HG02970 (cell line): ENCODE results near the gene PAOX.
"Not testable (repeated sequence)": the region's sequence is repeated elsewhere in the genome, so short reads cannot be mapped to it uniquely, and the experiment has no call there.

Source experiments
- ATAC-seq: cut with Tn5 transposase; IDR thresholded peaks from one replicate; pipeline ENCODE4 v1.9.1; 2021; ENCODE audit warnings: mild to moderate bottlenecking, moderate library complexity, moderate number of reproducible peaks; ENCODE audit not compliant: unreplicated experiment, low FRiP score

Gene PAOX

DNA sequence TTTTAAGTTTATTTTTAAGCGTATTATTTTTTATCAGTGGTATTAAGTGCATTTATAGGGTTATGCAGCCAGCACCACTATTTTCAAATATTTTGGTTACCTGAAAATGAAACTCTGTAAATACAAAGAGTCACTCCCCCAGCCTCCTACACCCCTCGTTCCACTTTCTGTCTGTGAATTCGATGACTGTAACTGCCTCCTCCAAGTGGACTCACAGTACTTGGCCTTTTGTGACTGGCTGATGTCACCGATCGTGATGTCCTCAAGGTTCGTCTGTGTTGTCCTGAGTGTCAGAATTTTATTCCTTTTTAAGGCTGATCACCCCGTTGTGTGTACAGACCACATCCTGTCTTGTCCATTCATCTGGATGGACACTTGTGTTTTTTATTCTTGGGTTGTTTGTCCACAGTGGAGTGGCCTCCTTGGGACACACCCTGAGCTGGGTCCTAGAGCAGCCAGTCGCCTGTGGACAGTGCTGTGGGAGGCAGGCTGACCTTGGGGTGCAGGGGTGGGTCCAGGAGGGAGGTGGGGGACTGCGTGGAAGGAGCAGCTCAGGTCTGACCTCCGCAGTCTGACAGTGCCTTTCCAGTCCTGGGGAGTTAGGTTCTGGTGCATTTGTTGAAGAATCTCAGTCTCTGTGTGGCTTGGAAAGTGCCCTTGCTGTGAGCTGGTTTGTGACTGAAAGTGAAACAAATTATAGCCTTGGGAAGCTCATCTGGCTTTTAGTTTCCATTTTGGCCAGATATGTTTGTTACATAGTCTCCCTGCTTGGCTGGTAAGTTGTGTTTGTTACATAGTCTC lies 21.8 kb downstream of the PAOX start:
- no peak for ATAC-seq

- ATAC-seq = no peak
These were observed 22.4 kb downstream of the PAOX start for GRCh38 chr10:133401500-133401899.

DNA sequence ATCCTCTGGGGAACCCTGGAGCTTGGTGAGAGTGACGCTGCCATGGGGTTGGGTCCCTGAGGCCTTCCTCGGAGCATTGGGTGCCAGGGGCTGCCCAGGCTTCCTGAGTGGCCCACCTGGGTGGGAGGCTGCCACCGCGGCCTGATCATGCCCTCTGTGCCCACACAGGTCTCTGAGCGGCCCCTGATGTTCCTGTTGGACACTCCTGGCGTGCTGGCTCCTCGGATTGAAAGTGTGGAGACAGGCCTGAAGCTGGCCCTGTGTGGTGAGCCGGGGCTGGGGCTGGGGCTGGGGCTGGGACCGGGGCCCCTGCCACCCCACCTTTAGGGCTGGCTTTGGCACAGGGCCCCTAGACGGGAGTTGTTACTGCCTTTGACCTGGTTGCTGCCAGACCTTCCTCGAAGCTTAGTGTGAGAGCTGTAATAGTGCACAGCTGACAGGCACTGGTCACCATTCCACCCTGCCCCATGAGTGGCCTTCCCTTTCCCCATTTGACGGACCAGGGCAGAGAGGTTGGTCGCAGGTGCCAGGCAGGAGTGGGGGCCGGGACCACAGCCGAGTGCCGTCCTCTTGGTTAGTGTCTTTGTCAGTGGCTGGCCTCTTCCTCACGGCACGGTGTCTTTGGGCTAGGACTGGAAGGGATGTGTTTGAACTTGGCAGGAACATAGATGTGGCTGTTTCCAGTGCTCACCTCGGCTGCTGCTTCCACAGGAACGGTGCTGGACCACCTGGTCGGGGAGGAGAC lies 23.1 kb downstream of the PAOX start:
- no peak for ATAC-seq

DNA sequence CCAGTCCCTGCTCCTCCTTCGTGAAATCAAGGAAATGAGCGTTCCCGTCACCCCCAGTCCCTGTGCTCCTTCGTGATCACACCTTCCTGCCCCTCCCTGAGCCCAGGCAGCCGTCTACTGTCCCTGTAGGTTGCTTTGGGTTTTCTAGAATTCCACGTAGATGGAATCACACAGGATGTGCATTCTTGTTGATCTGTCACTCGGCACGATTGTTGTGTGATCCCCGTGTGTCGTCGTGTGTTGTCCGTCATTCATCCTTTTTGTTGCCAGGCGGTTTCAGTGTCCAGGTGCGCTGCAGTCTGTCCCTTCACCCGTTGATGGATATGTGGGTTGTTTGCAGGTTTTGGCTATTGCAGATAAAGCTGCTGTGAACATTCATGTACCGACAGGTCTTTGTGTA lies 24.3 kb downstream of the PAOX start:
- ATAC-seq = no peak

DNA sequence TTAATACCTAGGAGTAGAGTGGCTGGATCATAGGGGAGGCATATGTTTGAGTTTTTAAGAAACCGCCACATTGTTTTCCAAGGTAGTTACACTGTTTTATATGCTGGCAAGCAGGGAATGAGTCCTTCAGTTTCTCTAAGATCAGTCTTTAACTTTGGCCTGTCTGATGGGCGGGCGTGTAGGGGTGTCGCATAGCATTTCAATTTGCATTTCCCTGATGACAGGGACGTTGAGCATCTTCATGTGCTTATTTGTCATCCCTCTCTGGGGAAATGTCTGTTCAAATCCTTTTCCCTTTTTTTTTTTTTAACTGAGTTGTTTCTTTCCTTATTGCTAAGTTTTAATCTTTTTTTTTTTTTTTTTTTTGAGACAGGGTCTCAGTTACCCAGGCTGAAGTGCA lies 24.7 kb downstream of the PAOX start:
- no peak for ATAC-seq

GRCh38 chr10:133405272-133405671 lies 26.2 kb downstream of the PAOX start:
- no peak for ATAC-seq

DNA sequence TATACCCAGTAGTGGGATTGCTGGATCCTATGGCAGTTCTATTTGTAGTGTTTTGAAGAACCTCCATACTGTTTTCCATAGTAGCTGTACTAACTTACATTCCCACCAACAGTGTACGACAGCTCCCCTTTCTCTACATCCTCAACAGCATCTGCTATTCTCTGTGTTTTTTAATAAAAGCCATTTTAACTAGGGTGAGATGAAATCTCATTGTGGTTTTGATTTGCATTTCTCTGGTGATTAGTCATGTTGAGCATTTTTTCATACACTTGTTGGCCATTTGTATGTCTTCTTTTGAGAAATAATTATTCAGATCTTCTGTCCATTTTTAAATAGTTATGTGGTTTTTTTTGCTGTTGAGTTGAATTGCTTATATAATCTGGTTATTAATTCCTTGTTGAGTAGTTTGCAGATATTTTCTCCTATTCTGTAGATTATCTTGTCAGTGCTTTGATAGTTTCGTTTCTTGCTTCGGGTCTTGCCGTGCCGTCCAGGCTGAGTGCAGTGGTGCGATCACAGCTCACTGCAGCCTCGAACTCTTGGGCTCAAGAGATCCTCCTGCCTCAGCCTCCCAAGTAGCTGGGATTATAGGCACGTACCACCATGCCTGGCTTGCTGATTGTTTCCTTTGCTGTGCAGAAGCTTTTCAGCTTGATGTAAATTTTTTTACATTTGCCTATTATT lies 26.9 kb downstream of the PAOX start:
- no peak for ATAC-seq

DNA sequence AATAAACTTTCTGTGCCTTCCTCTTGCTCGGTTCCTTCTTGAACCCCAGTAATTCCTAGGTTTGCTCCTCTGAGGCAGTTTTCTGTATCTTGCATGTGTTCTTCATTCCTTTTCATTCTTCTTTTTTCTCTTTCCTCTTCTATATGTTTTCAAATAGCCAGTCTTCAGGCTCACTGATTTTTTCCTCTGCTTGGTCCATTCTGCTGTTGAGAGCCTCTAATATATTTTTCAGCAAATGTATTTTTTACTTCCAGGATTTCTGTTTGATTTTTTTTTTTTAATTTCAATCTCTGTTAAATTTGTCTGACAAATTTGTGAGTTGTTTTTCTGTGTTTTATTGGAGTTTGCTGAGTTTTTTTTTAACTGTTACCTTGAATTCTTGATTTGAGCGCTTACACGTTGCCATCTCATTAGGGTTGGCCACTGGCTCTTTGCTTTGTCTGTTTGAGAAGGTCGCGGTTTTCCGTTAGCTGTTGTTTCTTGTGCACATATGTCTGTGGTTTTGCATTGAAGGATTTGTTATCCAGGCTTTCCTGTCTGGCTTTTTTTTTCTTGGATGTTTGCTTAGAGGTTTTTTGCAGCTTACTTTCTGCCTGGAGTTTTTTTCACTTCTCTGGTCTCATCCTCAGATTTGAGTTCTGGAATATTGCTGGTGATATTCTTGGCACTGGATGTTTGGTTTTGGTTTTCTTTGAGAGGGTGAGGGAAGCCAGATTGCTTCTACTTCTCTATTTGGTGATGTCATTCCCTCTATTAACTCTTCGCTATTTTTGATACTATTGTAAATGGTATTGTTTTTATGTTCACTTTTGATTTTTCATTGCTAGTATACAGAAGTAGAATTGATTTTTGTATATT lies 32.7 kb downstream of the PAOX start:
- no peak for ATAC-seq

GRCh38 chr10:133412381-133412711 lies 33.3 kb downstream of the PAOX start:
- no peak for ATAC-seq

DNA sequence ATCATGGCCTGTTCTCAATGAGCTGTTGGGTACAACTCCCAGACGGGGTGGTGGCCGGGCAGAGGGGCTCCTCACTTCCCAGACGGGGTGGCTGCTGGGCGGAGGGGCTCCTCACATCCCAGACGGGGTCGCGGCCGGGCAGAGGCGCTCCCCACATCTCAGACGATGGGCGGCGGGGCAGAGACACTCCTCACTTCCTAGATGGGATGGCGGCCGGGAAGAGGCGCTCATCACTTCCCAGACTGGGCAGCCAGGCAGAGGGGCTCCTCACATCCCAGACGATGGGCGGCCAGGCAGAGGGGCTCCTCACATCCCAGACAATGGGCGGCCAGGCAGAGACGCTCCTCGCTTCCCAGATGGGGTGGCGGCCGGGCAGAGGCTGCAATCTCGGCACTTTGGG lies 35.3 kb downstream of the PAOX start:
- ATAC-seq = not testable (repeated sequence)

DNA sequence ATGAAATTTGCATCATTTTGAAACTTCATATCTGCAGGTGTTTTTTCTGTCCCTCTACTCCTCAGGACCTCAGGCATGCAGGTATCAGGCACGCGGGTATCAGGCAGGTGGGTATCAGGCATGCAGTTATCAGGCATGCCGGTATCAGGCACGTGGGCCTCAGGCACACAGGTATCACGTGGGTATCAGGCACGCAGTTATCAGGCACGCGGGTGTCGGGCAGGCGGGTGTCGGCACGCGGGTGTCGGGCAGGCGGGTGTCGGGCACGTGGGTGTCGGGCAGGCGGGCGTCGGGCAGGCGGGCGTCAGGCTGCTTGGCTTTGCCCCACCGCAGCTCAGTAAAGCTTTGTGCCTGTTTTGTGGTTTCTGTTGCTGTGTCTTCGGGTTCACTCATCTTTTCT lies 36.7 kb downstream of the PAOX start:
- ATAC-seq = no peak

DNA sequence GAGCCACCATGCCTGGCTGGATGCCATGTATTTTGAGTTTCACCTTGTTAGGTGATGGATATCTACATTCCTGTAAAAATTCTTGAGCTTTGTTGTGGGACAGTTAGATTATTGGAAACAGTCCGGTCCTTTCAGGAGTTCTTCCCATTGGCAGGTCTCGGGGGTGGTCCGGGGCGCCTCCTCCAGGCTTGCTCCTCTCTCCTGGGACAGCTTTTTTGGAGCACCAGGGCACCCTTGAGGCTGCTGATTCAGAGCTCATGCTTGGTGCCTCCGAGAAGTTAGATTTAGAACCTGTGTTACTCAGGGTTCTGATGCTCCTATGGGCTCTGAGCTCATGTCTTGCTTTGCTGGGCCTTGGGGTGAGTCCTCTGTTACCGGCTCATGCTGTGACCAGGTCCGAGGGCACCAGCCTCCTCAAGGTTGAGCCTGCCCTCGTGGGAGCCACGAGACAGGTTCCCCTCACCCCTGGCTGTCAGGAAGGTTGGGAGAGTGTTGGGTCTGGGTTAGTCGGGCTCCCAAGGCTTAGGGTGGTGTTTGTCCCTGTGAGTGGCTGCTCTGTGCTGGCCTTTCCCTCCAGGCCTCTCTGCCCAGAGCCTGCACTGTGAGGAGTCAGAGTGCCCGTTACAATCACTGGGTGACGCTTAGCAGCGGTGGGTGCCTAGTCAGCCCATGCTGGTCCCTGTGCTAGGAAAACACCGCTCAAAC lies 39.4 kb downstream of the PAOX start:
- no peak for ATAC-seq

- ATAC-seq = no peak
These were observed 40.3 kb downstream of the PAOX start for GRCh38 chr10:133419211-133419950.

DNA sequence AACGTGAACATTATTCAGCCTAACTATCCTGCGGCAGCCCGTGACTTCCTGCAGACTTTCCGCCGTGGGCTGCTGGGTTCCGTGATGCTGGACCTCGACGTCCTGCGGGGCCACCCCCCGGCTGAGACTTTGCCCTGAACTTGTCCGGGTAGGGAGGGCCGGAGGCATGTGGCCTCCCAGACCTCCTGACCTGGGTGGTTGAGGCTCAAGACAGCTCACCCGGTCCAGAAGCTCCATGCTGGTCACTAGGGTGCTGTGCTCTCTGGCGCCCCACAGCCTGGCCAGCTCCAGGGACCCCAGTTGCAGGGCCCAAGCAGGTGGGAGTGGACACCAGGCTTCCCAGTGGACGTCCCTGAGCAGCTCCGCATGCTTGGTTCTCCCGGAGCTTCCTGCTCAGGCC lies 41.0 kb downstream of the PAOX start:
- ATAC-seq = no peak

DNA sequence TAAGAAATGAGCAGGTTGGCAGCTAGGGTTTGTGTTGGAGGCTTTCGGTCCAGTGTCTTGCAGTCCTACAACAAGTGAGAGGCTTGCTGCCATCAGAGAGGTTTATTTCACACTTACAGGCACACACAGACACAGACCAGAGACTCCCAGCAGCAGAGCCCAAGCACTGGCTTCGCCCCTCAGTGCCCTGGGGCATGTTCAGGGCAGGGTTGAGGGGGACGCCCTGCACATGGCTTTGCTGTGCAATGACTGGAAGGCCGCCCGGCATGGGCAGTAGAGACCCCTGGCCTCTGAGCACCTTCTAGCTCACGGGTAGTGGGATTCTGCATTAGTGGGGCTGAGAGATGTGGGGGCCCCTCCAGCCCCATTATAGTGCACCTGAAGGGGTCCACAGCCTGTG lies 41.5 kb downstream of the PAOX start:
- no peak for ATAC-seq

- no peak for ATAC-seq
These were observed 42.5 kb downstream of the PAOX start for GRCh38 chr10:133421336-133422222.

DNA sequence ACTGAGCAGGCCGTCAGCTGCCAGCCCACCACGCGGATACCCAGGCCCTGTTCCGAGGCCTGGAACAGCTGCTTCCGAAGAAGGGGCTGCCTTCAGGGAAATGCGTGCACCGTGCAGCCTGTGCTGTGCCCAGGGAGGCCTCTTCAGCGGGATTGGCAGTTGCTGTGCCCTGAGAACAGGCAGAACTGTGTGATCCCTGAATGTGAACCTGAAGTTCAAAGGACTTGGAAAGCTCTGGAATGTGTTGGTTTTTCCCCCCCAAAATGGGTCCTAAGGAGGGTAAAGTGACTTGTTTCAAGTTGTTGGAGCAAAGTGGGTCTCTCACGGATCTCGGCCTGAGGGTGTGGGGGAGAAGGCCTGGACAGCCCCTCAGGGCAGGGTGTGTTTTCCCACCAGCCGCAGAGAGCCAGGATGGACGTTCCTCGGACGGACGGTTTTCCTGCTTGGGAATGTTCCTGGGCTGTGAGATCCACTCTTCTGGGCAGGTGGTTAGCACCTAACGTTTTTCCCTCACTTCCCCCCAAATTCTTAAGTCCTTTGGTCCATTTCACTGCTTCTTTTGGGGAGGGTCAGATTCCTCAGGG lies 43.3 kb downstream of the PAOX start:
- no peak for ATAC-seq
